Heart left ventricle (tissue), 16 donors: ENCODE data around the gene CERT1. TPM values are rescaled to one million over a fixed set of nuclear protein-coding genes. Genes with fewer than 3 reads are reported as not detected.
"Not testable (repeated sequence)": the region's sequence is repeated elsewhere in the genome, so short reads cannot be mapped to it uniquely, and the experiment has no call there.

Experiments used
- ATAC-seq, 4 donors: fragments of 200-7000 bp; cut with Tn5 transposase; one replicate each; pipeline ENCODE4 v1.9.1; 2020 to 2022; ENCODE audit warnings: moderate library complexity in 4 of 4, mild to moderate bottlenecking in 3 of 4, moderate number of reproducible peaks in 1 of 4
- DNase-seq, 5 donors: peaks; one replicate each; pipeline ENCODE4 v3.0.0-alpha.2; 2020
- H3K27ac ChIP-seq, 12 donors: fragments of 200-600 bp; sonication (generic) in 4 of 12; one replicate each; pipeline versions ENCODE4 v1.5.0 to v1.8.0; 2016 to 2022; ENCODE audit warnings: mild to moderate bottlenecking in 2 of 12
- H3K27me3 ChIP-seq, 9 donors: fragments of 200-600 bp; sonication (generic) in 2 of 9; one replicate each; pipeline versions ENCODE4 v1.5.1 to v1.8.0; 2016 to 2022; ENCODE audit warnings: mild to moderate bottlenecking in 3 of 9
- H3K36me3 ChIP-seq, 9 donors: fragments of 200-600 bp; sonication (generic) in 2 of 9; one replicate each; pipeline versions ENCODE4 v1.5.0 to v1.8.0; 2018 to 2022; ENCODE audit warnings: mild to moderate bottlenecking in 2 of 9
- H3K4me1 ChIP-seq, 12 donors: fragments of 200-600 bp; sonication (generic) in 4 of 12; one replicate each; pipeline versions ENCODE4 v1.5.0 to v1.8.0; 2016 to 2022; ENCODE audit warnings: mild to moderate bottlenecking in 3 of 12
- H3K4me3 ChIP-seq, 12 donors: fragments of 200-600 bp; sonication (generic) in 4 of 12; one replicate each; pipeline versions ENCODE4 v1.5.0 to v1.8.0; 2017 to 2022; ENCODE audit warnings: mild to moderate bottlenecking in 9 of 12, moderate library complexity in 4 of 12
- H3K9me3 ChIP-seq, 12 donors: fragments of 200-600 bp; sonication (generic) in 4 of 12; one replicate each; pipeline versions ENCODE4 v1.5.0 to v1.8.0; 2016 to 2022; ENCODE audit warnings: mild to moderate bottlenecking in 1 of 12
- POLR2A ChIP-seq, 2 donors: fragments of 450-650 bp; IDR thresholded peaks; one replicate each; pipeline ENCODE4 v1.6.1; 2017; ENCODE audit warnings: antibody characterized with exemption in 2 of 2, mild to moderate bottlenecking in 2 of 2, moderate library complexity in 2 of 2
- WGBS, 4 donors: extraction: QIAGEN DNeasy Blood & Tissue Kit in 2 of 4; methylation state at CpG; one replicate each; pipeline versions ENCODE4 v1.1.5 to v1.1.7; 2013 to 2018; 5-methylcytosine and 5-hydroxymethylcytosine counted together
- intact Hi-C, 10 donors: fragments of 100-400 bp; cut with DNase I; formaldehyde crosslinking; loops; one replicate each; pipeline versions ENCODE4 v1.11.1 to v1.14.2; 2022
- polyA plus RNA-seq, 2 donors: library from polyadenylated mRNA; stranded (reverse); fragments of 200-250 nt; gene quantifications; one replicate each; pipeline ENCODE4 v1.2.3, GENCODE V29; 2013
- total RNA-seq, 9 donors: library from RNA; depleted of rRNA in 2 of 9; stranded (reverse); fragments of >200 nt in 2 of 9; fragmentation: NEBNext Ultra II Directional in 3 of 9; extraction: Animal tissue kit (Norgen Biotek cat#: 25700) in 3 of 9; gene quantifications; one replicate each; pipeline versions ENCODE4 v1.1.0 to v1.2.4, GENCODE V29; 2016 to 2023
- TF ChIP-seq, protein P1 (sequence below), 12 donors: fragments of 200-600 bp; sonication (generic) in 4 of 12; IDR thresholded peaks; one replicate each; pipeline versions ENCODE4 v1.5.0 to v1.8.0; 2018 to 2022; ENCODE audit warnings: antibody characterized with exemption in 12 of 12, mild to moderate bottlenecking in 5 of 12
- donor health status: ischemic (EF 13 %, LVEDD 7.1; RV severe dilation, severe dysfunction).
- donor health status: healthy with polysubstance abuse.
- donor health status: DM: no; HTN: yes; CAD: no.
- donor health status: DM: no; HTN: no; CAD: no.
- donor health status: ischemic (EF 25% LVEDD 6.9; RV normal size, moderate dysfunction).
- donor health status: ischemic (EF 25% LVEDD 5.7; RV mildly dilated, moderate dysfunction).
- donor health status: healthy.
- donor health status: DM: yes; HTN: yes; CAD: no.
- donor health status: ischemic (EF 35%, LVEDD 5.7; RV mildly dilated, moderate dysfunction).
- donor health status: nonischemic (EF 11% LVEDD 7.7; RV severe dilation, severe dysfunction).
- donor health status: DM: yes; HTN: yes; CAD: no.
- donor health status: PGD.
- donor health status: ischemic (EF 29% LVEDD 5.4; RV normal size, mild dysfunction).
- donor health status: nonischemic (EF 23%, LVEDD 6.1; RV moderate dilation, normal function).

CERT1 gene
- total and polyA plus RNA-seq, 11 donors: 6.7 to 57.6 (median 27.3) TPM

DNA sequence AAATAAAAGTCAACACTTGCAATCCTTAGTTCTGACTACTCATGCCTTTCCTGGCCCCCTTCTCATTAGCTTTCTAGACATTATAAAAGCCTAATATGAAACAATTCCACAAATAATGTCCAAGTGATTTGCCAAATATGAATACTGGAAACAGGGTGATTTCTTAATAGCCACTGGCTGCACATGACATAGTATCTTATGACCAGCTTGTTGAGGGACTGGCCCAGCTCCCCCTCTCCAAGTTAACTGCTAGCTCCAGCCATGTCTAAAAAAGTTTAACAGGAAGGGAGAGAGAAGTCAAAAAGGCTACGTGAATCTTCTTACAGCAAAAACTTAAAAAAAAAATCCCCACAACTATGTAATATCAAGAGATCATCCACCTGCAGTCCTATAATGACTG, 1.5 kb downstream of the CERT1 start:
- intact Hi-C loops: loop anchor here in 8 of 10 donors (2.0 to 10.0 kb wide), 7 partner anchors 55 to 172 kb away; no protein-coding TSS in a partner anchor
- peak in 1 of 5 donors; percentile 12 for DNase-seq

DNA sequence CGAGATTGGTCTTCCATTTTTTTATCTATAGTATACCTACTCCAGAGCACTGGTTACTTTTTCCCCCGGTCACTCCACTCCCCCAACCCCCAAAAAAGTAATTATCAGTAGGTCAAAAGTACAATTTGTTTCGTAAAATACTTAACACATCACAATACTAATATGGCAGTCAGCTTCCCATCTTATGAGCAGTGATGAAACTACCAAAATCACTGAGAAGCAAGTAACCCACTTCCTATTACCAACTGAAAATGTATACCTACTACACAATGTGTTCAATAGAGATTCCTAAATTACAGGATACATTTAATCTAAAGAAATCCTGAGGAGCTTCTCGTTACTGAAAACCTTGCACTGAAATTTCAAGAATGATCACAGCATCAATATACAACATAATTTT, 1.9 kb downstream of the CERT1 start:
- no peak for DNase-seq
- peaks cover 0 to 14% (median 8%) of the 10 kb centered on the region in 9 donors for H3K36me3 ChIP-seq
- TF ChIP-seq, protein P1, sequence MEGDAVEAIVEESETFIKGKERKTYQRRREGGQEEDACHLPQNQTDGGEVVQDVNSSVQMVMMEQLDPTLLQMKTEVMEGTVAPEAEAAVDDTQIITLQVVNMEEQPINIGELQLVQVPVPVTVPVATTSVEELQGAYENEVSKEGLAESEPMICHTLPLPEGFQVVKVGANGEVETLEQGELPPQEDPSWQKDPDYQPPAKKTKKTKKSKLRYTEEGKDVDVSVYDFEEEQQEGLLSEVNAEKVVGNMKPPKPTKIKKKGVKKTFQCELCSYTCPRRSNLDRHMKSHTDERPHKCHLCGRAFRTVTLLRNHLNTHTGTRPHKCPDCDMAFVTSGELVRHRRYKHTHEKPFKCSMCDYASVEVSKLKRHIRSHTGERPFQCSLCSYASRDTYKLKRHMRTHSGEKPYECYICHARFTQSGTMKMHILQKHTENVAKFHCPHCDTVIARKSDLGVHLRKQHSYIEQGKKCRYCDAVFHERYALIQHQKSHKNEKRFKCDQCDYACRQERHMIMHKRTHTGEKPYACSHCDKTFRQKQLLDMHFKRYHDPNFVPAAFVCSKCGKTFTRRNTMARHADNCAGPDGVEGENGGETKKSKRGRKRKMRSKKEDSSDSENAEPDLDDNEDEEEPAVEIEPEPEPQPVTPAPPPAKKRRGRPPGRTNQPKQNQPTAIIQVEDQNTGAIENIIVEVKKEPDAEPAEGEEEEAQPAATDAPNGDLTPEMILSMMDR (IDR thresholded peaks at IDR 0.05): no peak
- no peak for TF ChIP-seq POLR2A (IDR thresholded peaks at IDR 0.05)
- 64 to 78% (median 70%) methylated on average over 4 of the region's 4 CpGs for WGBS, 4 donors
- H3K9me3 ChIP-seq: no peaks in the 10 kb centered on the region
- intact Hi-C loops: no loop called here
- H3K27me3 ChIP-seq: no peaks in the 10 kb centered on the region
- H3K4me1 ChIP-seq: peaks cover 4 to 54% (median 38%) of the 10 kb centered on the region in 12 donors
- no peak for ATAC-seq
- H3K27ac ChIP-seq: peak overlapping the region in 3 of 12 donors; percentile 90 to 94 (median 94)
- peak overlapping the region in 11 of 12 donors; percentile 82 to 97 (median 85) for H3K4me3 ChIP-seq

More for the DNA sequence above, 1.5 kb downstream of the CERT1 start:
- Histone ChIP-seq H3K36me3 (peaks cover 0 to 10% (median 4%) of the 10 kb centered on the region in 9 donors), H3K9me3 (no peaks in the 10 kb centered on the region), H3K27me3 (no peaks in the 10 kb centered on the region), H3K27ac (peak overlapping the region in 6 of 12 donors; percentile 87 to 94 (median 90)), H3K4me1 (peaks cover 4 to 58% (median 38%) of the 10 kb centered on the region in 12 donors), H3K4me3 (peak overlapping the region; percentile 71 to 97 (median 84))
- WGBS, 4 donors: 0 to 3% (median 2%) methylated on average over 1 of the region's 1 CpG
- TF ChIP-seq, protein P1 (IDR thresholded peaks at IDR 0.05): no peak
- no peak for TF ChIP-seq POLR2A (IDR thresholded peaks at IDR 0.05)
- no peak for ATAC-seq

DNA sequence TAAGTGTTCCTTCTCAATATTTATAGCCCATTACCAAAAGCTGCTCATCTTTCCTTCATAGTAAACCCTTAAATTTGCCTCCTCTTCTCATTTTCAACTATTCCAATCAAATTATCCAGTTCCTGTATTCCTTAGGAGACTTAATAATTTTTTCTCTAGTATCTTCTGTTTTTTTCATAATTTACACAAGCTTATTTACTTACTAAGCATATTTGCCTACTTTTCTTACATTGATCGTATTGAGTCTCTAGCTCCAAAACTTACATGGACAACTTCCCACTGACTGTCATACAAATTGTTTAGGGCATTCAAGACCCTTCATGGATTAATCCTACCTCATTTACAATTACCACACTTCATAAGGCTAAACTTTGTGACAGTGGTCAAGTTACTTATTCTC, 3.6 kb downstream of the CERT1 start:
- DNase-seq (no peak), ATAC-seq (no peak)
- Histone ChIP-seq H3K9me3 (no peaks in the 10 kb centered on the region), H3K27me3 (no peaks in the 10 kb centered on the region), H3K4me1 (peaks cover 4 to 37% (median 24%) of the 10 kb centered on the region in 12 donors), H3K36me3 (peaks cover 0 to 20% (median 9%) of the 10 kb centered on the region in 9 donors), H3K4me3 (no peak overlapping the region), H3K27ac (no peak overlapping the region)
- TF ChIP-seq POLR2A (IDR thresholded peaks at IDR 0.05): no peak
- TF ChIP-seq, protein P1 (IDR thresholded peaks at IDR 0.05): no peak
- WGBS, 4 donors: 92 to 100% (median 96%) methylated on average over 1 of the region's 1 CpG
- intact Hi-C loops: no loop called here

DNA sequence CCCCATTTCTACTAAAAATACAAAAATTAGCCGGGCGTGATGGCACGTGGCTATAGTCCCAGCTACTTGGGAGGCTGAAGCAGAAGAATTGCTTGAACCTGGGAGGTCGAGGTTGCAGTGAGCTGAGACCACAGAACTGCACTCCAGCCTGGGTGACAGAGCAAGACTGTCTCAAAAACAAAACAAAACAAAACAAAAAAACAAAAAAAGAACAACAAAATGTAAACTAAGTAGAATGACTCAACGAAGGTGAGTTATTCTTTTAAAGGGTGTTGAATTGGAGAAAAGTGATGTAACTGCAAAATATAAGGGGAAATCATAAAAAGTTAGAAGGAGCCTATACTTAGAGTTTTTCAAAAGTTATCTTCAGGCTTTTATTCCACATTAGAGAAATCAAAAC, 6.3 kb downstream of the CERT1 start:
- 93 to 96% (median 95%) methylated on average over 5 of the region's 5 CpGs for WGBS, 4 donors

DNA sequence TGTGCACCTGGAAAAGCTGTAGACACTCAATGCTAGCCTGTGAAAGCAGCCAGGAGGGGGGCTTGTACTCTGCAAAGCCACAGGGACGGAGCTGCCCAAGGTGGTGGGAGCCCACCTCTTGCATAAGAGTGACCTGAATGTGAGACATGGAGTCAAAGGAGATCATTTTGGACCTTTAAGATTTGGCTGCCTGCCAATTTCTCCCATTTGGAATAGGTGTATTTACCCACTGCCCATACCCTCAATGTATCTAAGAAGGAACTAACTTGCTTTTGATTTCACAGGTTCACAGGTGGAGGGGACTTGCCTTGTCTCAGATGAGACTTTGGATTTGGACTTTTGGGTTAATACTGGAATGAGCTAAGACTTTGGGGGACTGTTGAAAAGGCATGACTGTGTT, 12.6 kb downstream of the CERT1 start:
- not testable (repeated sequence) for ATAC-seq, H3K9me3 ChIP-seq, H3K4me3 ChIP-seq, H3K27me3 ChIP-seq, H3K4me1 ChIP-seq, H3K27ac ChIP-seq, DNase-seq
- peaks cover 0 to 17% (median 4%) of the 10 kb centered on the region in 9 donors for H3K36me3 ChIP-seq
- intact Hi-C loops: loop anchor here in 1 of 10 donors (10.0 kb wide), 1 partner anchor 156 kb away; no protein-coding TSS in a partner anchor
- 96 to 100% (median 100%) methylated on average over 1 of the region's 1 CpG for WGBS, 4 donors

More for the DNA sequence above, 6.3 kb downstream of the CERT1 start:
- ATAC-seq, intact Hi-C loops, H3K4me3 ChIP-seq, DNase-seq, H3K27me3 ChIP-seq, H3K9me3 ChIP-seq, H3K27ac ChIP-seq: not testable (repeated sequence)
- Histone ChIP-seq H3K36me3 (peaks cover 0 to 25% (median 13%) of the 10 kb centered on the region in 9 donors), H3K4me1 (peaks cover 4 to 28% (median 19%) of the 10 kb centered on the region in 12 donors)
